Globus pallidus (tissue), 1 donor: Measurements from ENCODE around the gene KLHL29.

ENCODE experiments used
- DNase-seq: peaks from one replicate; pipeline ENCODE4 v3.0.0-alpha.2; 2015; ENCODE audit warnings: low spot score

KLHL29 gene

GRCh38 chr2:23531280-23531679 lies 146.3 kb downstream of the KLHL29 start:
- DNase-seq: no peak

DNA sequence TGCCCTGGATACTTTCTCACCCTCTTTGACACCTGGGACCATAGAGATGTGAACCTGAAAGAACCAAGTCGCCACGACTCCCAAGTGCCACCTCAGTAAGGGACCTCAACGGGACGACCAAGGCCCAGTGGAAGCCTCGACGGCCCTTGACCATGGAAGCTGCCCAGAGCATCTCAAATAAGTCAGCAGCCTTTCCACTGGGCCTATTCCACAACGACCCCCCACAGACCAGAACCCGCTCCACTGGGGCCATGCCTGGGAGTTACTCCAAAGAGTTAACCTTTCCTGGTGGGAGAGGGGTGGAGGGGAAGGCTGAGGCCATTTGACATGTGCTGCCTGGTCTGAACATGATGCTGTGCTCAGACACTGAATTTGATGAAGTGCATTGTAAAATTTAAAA lies 146.9 kb downstream of the KLHL29 start:
- DNase-seq: no peak

- no peak for DNase-seq
Observed at GRCh38 chr2:23532391-23533337, 147.7 kb downstream of the KLHL29 start.

- no peak for DNase-seq
Observed at GRCh38 chr2:23533338-23533695, 148.3 kb downstream of the KLHL29 start.

- no peak for DNase-seq
Observed at GRCh38 chr2:23534771-23535170, 149.8 kb downstream of the KLHL29 start.

- no peak for DNase-seq
Observed at GRCh38 chr2:23536326-23536725, 151.3 kb downstream of the KLHL29 start.

DNA sequence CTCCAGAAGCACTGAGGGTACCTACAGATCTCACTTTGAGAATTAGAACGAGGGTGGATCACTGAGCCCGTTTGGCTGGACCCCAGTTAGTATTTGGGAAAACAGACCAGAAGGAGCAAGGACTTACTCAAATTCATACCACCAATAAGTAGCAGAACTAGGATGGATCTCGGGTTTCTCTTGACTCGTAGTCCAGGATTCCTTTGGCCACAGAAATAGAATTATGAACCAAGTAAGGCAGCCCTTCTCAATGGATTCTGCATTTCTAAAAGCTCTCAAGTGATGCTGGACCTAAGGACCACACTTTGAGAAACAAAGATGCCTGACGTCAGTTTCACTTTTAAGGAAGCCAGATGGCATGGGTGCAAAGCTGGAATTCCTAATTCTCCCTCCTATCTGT lies 153.0 kb downstream of the KLHL29 start:
- no peak for DNase-seq

DNA sequence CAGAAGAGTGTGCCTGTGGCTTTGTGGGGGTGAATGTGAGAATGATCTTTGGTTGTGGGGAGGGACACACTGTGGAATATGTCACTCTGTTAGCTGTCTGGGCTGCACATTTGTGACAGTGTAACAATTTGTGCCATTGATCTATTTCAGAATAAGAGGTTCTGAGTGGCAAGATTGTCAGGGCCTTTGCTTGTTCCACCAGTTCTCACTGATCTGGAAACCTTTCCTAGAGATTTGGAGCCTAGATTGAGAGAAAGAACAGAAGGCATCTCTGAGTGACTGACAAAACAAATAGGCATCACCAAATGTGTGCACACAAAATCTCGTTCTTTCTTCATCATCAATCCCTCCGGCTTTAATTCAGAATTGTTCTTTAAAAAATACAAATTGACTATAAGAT lies 153.6 kb downstream of the KLHL29 start:
- no peak for DNase-seq

DNA sequence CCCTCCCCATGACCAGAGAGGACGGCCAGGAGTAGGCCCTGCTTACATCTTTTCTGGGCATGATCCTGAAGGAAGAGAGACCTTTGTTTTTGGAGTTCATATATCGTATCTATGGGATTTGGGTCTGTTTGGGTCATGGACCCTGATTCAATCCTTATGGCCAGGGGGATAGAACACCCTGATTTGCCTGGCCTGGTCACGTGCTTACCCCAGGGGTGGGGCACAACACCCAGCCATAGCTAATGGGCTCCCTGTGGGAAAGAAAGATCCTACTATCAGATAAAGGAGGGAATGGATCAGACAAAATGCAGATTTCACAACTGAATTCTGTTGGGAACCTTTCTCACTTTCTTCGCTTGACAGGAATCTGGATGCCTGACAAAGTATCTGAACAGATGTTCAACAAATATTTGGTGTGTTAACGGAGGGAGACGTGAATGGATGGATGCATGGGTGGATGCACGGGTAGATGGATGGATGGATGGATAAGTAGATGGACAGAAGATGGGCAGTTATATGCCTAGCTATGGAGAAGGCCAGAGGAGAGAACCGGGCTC lies 155.9 kb downstream of the KLHL29 start:
- no peak for DNase-seq

GRCh38 chr2:23541503-23542229 lies 156.7 kb downstream of the KLHL29 start:
- no peak for DNase-seq

DNA sequence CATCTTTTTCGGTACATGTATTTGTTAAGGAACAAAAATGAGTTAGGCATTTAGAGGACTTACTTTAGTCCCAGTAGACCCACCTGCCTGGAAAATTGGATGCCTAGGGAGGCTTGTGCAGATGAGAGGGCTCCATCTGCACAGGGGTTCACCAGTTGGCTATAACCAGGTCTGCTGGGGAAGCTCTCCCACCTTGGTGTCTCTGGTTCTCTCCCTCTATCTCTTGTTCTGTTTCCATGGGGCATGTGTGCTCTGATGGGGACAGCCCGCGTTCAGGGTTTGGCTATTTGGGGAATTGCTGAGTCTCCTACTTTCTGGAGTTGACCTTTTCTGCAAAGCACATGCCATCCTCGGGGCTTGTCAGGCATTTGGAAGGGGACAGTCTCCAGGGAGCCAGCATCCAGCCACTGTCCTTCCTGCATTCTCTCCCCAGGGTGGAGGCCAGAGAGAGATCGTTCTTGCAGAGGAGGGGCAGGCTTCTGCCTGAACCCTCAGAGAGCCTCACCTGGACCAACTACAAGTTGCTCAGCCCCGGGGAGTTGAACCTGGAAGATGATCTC lies 157.3 kb downstream of the KLHL29 start:
- DNase-seq: no peak

- DNase-seq: no peak
Observed at GRCh38 chr2:23543302-23543701, 158.3 kb downstream of the KLHL29 start.

DNA sequence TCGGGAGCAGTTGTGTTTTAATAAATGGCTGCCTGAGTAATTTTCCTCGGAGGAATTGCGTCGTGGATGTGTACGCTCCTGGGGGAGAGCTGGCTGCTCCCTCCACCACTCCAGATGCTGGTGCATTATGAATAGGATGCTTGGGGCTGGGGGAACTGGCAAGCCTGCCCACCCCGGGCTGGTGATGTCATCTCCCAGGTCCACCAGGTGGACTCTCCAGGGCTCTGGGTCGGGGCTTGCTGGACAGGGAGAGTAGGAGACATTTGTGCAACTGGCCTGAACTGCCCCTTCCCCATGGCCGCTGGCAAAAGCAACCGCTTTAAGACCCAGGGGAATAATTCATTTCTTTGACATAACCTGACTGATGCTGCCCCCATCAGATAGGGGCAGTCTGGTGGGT lies 158.7 kb downstream of the KLHL29 start:
- no peak for DNase-seq

DNA sequence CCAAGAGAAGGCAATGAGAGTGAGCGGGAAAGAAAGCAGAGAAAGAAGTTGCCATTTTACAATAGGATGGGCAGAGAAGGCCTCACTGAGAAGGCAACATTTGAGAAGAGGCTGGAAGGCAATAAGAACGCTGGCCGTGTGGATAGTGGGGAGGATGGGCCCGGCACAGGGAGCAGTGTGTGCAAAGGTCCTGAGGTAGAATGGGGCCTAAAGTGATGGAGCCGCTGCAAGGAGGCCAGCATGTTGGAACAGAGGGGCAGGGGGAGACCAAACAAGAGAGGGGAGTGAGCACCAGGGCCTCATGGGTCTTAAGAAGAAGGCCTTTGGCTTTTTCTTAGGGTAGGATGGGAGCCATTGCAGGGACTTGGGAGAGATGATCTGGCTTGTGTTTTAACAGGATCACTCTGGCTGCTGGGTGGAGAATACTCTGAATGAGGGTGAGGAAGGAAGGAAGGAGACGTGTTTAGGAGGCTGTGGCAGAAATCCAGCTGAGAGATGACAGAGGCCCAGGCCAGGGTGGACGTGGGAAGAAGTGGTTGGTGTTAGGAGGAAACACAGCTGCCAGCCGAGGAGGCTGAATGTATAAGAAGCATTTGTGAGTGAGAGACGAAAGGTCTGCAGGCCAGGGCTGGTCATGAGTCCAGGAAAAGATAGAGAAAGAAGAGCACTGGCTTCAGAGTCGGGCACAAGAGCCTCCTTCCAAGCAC lies 159.8 kb downstream of the KLHL29 start:
- no peak for DNase-seq

- DNase-seq: no peak
Observed at GRCh38 chr2:23545396-23545795, 160.4 kb downstream of the KLHL29 start.

GRCh38 chr2:23545811-23546210 lies 160.8 kb downstream of the KLHL29 start:
- no peak for DNase-seq

DNA sequence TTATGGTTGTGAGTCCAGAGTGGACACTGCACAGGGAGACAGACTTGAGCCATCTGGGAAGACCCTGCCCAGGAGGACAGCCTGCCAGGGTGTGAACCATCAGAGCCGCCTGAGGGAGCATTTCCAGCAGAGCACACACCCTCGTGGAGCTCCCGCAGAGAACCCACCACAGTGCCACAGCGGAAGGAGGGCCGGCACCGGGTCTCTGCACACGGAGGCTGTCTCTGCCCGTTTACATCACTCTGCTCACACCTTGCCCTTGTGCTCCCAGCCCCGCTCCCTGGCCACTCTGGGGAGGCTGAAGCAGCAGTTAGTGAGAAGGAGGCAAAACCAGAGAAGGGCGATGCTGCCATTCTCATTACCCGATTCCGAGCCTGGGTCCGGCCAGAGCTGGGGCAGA lies 161.9 kb downstream of the KLHL29 start:
- no peak for DNase-seq

- no peak for DNase-seq
Observed at GRCh38 chr2:23547725-23548124, 162.7 kb downstream of the KLHL29 start.

- no peak for DNase-seq
Observed at GRCh38 chr2:23548143-23548769, 163.3 kb downstream of the KLHL29 start.

DNA sequence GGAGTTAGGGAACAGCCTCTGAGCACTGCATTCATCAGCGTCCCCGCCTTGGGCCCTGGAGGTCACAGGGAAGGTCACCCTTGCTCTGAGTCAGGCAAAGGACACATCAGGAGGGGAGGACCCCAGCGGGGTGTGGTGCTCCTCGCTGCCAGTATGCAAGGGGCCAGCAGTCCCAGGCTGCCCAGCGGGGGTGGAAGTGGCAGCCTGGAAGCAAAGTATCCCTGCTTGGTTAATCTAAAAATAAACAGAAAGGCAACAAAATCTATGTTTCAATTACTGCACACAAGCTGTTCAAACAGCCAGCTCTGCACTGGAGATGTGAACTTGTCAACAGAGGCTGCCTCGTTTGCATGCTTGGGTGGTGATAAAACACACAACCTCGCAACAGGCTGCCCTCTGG lies 164.1 kb downstream of the KLHL29 start:
- no peak for DNase-seq

- no peak for DNase-seq
Observed at GRCh38 chr2:23549821-23550530, 165.0 kb downstream of the KLHL29 start.
